ENCODE data around the gene GATAD2A.

GRCh38 chr19:19505669-19506326 lies 100.3 kb downstream of the GATAD2A start:
- TF ChIP-seq CTCF (IDR thresholded peaks at IDR 0.05): no peak
- TF ChIP-seq POLR2A (IDR thresholded peaks at IDR 0.05): no peak
